SK-MEL-5 (cell line): Measurements from ENCODE around the gene KIAA1549. TPM values are rescaled to one million over a fixed set of nuclear protein-coding genes. Genes with fewer than 3 reads are reported as not detected.

Experiments used
- DNase-seq: peaks from one replicate; pipeline ENCODE4 v3.0.0-alpha.2; 2016; ENCODE audit warnings: low read depth, low spot score
- in situ Hi-C: cut with HindIII; loops from 2 replicates; pipeline ENCODE4 v1.10.0; 2016; ENCODE audit warnings: low sequenced_read_pairs, high pct_unique_total_duplicates, low pct_unique_long_range_greater_than_20kb
- total RNA-seq: library from RNA; depleted of rRNA; stranded (reverse); fragments of >200 nt; shearing (Covaris generic); gene quantifications from 2 replicates; pipeline ENCODE4 v1.2.3, GENCODE V29; 2014

The KIAA1549 gene
- total RNA-seq, 1 experiment from 2014 or later: 2.7 TPM

DNA sequence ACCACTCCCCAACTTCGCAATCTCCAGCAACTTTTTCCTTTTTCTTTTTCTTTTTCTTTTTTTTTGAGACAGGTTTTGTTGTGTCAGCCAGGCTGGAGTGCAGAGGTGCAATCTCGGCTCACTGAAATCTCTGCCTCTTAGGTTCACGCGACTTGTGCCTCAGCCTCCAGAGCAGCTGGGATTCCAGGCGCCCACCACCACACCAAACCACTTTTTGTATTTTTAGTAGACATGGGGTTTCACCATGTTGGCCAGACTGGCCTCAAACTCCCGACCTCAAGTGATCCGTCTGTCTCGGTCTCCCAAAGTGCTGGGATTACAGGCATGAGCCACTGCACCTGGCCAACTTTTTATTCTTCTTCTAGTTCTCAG is 55.0 kb downstream of the KIAA1549 start:
- DNase-seq: no peak
- in situ Hi-C loops: no loop called here

- DNase-seq: no peak
- in situ Hi-C loops: no loop called here
These were observed 56.5 kb downstream of the KIAA1549 start for GRCh38 chr7:138924501-138925225.

DNA sequence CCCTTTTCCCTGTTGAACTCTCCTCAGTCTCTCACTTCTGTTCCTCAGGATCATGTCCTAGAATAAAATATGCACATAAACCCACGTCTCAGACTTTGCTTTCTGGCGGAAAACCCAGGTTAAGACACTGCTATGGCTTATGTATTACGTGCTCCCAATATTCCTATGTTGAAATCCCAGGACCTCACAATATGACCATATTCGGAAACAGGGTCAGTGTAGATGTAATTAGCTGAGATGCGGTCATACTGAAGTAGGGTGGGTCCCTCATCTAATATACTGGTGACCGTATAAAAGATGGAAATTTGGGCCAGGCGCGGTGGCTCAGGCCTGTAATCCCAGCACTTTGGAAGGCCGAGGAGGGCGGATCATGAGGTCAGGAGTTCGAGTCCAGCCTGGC is 59.9 kb downstream of the KIAA1549 start:
- no peak for DNase-seq
- in situ Hi-C loops: no loop called here

- DNase-seq: no peak
- in situ Hi-C loops: no loop called here
These were observed 61.3 kb downstream of the KIAA1549 start for GRCh38 chr7:138919911-138920310.

GRCh38 chr7:138919216-138919615 is 62.0 kb downstream of the KIAA1549 start:
- DNase-seq: no peak

GRCh38 chr7:138918756-138919155 is 62.4 kb downstream of the KIAA1549 start:
- no peak for DNase-seq

More at GRCh38 chr7:138919216-138919615, 62.0 kb downstream of the KIAA1549 start:
- in situ Hi-C loops: no loop called here

GRCh38 chr7:138918176-138918575 is 63.0 kb downstream of the KIAA1549 start:
- DNase-seq: no peak
- in situ Hi-C loops: no loop called here

More at GRCh38 chr7:138918756-138919155, 62.4 kb downstream of the KIAA1549 start:
- in situ Hi-C loops: no loop called here

GRCh38 chr7:138917771-138918170 is 63.4 kb downstream of the KIAA1549 start:
- no peak for DNase-seq
- in situ Hi-C loops: no loop called here

DNA sequence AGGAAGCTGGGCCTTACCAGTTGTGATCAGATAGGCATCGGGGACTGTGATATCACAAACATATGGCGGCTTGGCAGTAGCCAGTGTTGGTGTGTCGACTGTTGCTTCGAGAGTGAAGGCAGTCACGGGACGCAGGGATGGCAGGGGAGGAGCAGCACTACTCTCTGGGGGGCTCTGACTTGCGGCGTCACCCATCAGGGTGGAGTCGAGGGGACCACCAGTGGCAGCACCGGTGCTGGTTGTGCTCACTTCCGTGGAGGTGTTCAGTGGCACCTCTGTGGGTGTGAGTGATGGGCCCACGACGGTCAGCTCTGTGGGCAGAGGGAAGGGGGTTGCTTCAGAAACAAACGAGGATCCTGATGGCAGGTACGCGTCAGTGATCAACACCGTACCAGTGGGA is 64.5 kb downstream of the KIAA1549 start:
- DNase-seq: no peak
- in situ Hi-C loops: no loop called here

DNA sequence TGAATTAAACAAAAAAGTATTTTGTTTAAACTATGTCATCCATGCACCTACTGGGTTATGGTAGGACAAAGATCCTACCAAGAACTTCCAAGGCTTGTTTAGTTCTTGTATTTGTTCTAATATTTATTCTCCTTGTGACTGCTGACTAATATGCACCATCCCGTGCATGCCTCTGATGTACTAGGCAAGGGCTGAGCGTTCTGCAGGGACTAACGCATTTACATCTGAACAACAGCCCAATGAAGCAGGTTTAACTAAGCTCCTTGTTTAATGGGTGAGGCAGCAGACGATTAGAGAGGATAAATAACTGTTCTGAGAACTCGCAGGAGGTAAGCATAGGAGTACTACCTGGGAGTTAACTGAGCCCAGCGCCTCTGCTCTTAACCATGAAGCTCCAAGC is 64.9 kb downstream of the KIAA1549 start:
- in situ Hi-C loops: no loop called here
- DNase-seq: no peak

DNA sequence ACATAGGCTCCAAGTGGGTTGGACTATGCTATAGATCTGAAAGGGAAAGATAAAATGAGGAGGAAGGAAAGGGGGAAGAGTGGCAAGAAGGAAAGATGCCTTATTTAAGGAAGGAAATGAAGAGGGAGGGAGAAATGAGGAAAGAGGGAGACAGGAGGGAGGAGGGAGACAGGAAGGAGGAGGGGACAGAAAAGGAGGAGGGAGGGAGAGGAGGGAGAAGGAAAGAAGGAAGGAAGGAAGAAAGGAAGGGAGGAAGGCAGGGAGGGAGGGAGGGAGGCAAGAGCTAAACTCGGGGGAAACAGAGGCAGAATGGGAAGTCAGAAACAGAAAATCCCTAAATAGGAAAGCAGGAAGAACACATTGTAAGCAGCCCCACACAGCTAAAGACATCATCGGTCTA is 67.4 kb downstream of the KIAA1549 start:
- in situ Hi-C loops: no loop called here
- DNase-seq: no peak

DNA sequence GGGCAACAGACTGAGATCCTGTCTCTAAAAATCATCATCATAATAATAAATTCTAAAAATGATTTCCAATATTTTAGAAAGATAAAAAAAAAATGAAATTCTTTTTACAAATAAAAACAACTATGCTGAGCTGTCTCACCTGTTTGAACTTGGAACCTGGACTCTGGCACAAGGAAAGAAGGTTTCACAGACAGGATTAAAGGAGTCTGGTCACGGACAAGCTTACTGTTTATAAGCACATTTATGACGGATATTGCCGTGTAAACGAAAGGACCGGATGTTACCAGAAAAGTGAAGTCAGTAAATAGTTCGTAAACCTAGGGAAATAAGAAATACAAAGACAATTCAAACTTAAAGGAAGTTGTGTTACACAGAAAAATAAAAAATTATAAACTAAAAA is 70.2 kb downstream of the KIAA1549 start:
- DNase-seq: no peak
- in situ Hi-C loops: no loop called here

GRCh38 chr7:138907850-138908249 is 73.3 kb downstream of the KIAA1549 start:
- in situ Hi-C loops: no loop called here
- DNase-seq: no peak

- no peak for DNase-seq
- in situ Hi-C loops: no loop called here
These were observed 73.9 kb downstream of the KIAA1549 start for GRCh38 chr7:138907201-138907847.

DNA sequence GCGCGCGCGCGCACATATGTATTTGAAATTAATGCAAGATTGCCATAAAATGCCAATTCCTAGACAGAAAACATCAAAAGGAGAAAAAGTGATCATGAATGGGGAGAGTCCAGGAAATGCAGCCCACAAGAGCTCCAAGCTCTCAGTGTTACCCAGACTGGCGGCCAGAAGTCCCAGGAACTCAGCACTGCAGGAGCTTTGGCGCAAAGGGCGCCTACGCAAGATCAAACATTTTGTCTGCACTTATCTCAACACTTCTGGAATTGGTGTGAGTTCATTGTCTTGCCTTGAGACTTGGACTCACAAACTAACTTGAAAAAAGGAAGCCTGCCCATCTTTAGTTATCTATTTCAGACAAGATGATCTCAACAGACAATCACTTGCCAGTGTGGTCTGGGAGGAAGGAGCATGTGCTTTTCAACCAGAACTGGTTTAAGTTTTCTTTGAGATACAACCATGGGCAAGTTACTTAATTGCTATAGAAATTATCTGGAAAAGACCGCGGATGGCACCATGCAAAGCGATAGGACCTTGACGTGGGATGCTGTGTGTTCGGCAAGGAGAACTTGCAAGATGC is 77.2 kb downstream of the KIAA1549 start:
- in situ Hi-C loops: no loop called here
- no peak for DNase-seq

GRCh38 chr7:138903186-138903820 is 77.9 kb downstream of the KIAA1549 start:
- DNase-seq: no peak
- in situ Hi-C loops: no loop called here

DNA sequence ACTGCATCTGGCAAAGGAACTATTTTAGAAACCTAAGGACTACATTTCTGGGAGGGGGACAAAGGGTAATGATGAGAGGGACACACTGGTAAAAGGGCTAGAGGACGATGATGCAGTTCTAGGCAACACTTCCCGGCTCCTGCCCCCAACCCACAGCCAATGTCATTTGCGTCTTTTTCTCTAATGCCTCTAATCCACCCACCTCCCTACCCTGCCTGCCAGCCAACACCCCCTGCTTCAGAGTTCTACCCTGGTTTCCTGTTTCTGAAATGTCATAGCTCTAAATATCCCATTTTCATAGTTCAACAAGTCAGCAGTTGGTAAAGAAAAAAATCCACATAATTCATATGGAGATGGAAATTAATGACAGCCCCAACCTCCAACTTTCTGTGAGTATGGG is 79.0 kb downstream of the KIAA1549 start:
- DNase-seq: no peak
- in situ Hi-C loops: no loop called here

DNA sequence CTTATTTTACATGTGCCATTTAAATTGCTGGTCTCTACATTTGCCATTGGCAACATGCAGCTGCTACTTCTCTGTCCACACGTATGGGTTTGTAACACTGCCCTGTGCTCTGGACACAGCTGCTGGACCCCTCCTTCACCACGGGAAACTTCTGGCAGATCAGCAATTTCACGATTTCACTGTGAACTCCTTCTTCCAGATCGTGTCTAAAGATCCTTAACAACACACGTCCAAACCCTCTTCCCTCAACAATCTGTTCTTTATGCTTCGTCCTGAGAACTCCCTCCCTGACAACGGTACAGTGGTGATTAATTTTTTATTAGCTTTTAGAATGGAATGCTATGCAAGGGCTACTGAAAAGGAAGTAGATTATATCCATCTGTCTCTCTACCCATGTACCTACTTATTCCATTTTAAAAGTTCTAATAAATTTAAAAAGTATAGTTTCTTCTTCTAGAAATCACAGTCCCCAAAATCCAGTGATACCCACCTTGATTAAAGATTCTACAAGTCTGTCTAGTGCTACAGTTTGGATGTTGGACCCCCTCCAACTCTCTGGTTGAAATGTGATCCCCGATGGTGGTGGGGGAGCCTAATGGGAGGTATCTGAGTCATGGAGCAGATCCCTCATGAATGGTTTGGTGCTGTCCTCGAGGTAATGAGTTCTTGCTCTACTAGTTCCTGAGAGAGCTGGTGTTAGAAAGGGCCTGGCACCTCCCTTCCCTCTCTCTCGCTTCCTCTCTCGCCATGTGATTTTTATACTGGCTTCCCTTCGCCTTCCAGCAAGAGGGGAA is 81.0 kb downstream of the KIAA1549 start:
- in situ Hi-C loops: no loop called here

More for the DNA sequence above, 81.0 kb downstream of the KIAA1549 start:
- DNase-seq: no peak
